ENCODE measurements around the gene PRDM16. TPM values are rescaled to one million over a fixed set of nuclear protein-coding genes. Genes with fewer than 3 reads are reported as not detected.

The PRDM16 gene
- total RNA-seq, 1 donor from 2014 or later: 0.43 TPM

GRCh38 chr1:3364983-3365382 lies 296.0 kb downstream of the PRDM16 start:
- Mint-ChIP-seq H3K4me1 (ENCODE audit: low read depth, unreplicated experiment) (peaks cover 4% of the 10 kb centered on the region), H3K9me3 (ENCODE audit: unreplicated experiment) (peaks cover 1% of the 10 kb centered on the region), H3K27me3 (ENCODE audit: low read depth, unreplicated experiment) (peaks cover 45% of the 10 kb centered on the region), H3K36me3 (ENCODE audit: low read depth, unreplicated experiment) (no peaks in the 10 kb centered on the region), H3K27ac (ENCODE audit: unreplicated experiment) (no peak overlapping the region), H3K4me3 (ENCODE audit: unreplicated experiment) (no peak overlapping the region)
- H4K20me1 ChIP-seq (ENCODE audit: insufficient read depth, low read length): peaks cover 6% of the 10 kb centered on the region
- no peak overlapping the region for H3K4me2 ChIP-seq (ENCODE audit: low read length)
- no peak overlapping the region for H3K9ac ChIP-seq (ENCODE audit: low read length)
- no peak overlapping the region for H2AFZ ChIP-seq (ENCODE audit: low read depth, low read length)
- no peaks in the 10 kb centered on the region for H3K9me3 ChIP-seq (ENCODE audit: insufficient read depth, low read depth, low read length)
- TF ChIP-seq EZH2 (IDR thresholded peaks at IDR 0.05; ENCODE audit: insufficient read depth, low read length): no peak
- TF ChIP-seq CTCF (IDR thresholded peaks at IDR 0.05; ENCODE audit: insufficient read depth, low read depth, low read length): no peak
- no peak overlapping the region for H3K27ac ChIP-seq (ENCODE audit: low read depth, low read length)
- H3K4me1 ChIP-seq (ENCODE audit: insufficient read depth, low read length): peaks cover 34% of the 10 kb centered on the region
- no peak overlapping the region for H3K4me3 ChIP-seq (ENCODE audit: insufficient read depth, low read depth, low read length)
- H3K27me3 ChIP-seq (ENCODE audit: insufficient read depth, low read length): peaks cover 8% of the 10 kb centered on the region
- DNase-seq (ENCODE audit: low read depth) (no peak), FAIRE-seq (no peak)
- no peaks in the 10 kb centered on the region for H3K36me3 ChIP-seq (ENCODE audit: insufficient read depth, low read length)
- no peaks in the 10 kb centered on the region for H3K79me2 ChIP-seq (ENCODE audit: insufficient read depth, low read length)

- peaks cover 5% of the 10 kb centered on the region for H3K4me1 Mint-ChIP-seq (ENCODE audit: low read depth, unreplicated experiment)
- H3K36me3 Mint-ChIP-seq (ENCODE audit: low read depth, unreplicated experiment): no peaks in the 10 kb centered on the region
- H3K4me2 ChIP-seq (ENCODE audit: low read length): no peak overlapping the region
- H4K20me1 ChIP-seq (ENCODE audit: insufficient read depth, low read length): peaks cover 6% of the 10 kb centered on the region
- TF ChIP-seq CTCF (IDR thresholded peaks at IDR 0.05; ENCODE audit: insufficient read depth, low read depth, low read length) (no peak), EZH2 (IDR thresholded peaks at IDR 0.05; ENCODE audit: insufficient read depth, low read length) (no peak)
- DNase-seq (ENCODE audit: low read depth) (no peak), FAIRE-seq (no peak)
- no peak overlapping the region for H3K4me3 Mint-ChIP-seq (ENCODE audit: unreplicated experiment)
- peaks cover 1% of the 10 kb centered on the region for H3K9me3 Mint-ChIP-seq (ENCODE audit: unreplicated experiment)
- no peak overlapping the region for H3K27ac ChIP-seq (ENCODE audit: low read depth, low read length)
- H3K4me1 ChIP-seq (ENCODE audit: insufficient read depth, low read length): peaks cover 39% of the 10 kb centered on the region
- no peaks in the 10 kb centered on the region for H3K9me3 ChIP-seq (ENCODE audit: insufficient read depth, low read depth, low read length)
- H3K4me3 ChIP-seq (ENCODE audit: insufficient read depth, low read depth, low read length): no peak overlapping the region
- H3K9ac ChIP-seq (ENCODE audit: low read length): no peak overlapping the region
- H2AFZ ChIP-seq (ENCODE audit: low read depth, low read length): no peak overlapping the region
- no peak overlapping the region for H3K27ac Mint-ChIP-seq (ENCODE audit: unreplicated experiment)
- H3K27me3 ChIP-seq (ENCODE audit: insufficient read depth, low read length): peaks cover 6% of the 10 kb centered on the region
- no peaks in the 10 kb centered on the region for H3K79me2 ChIP-seq (ENCODE audit: insufficient read depth, low read length)
- peaks cover 39% of the 10 kb centered on the region for H3K27me3 Mint-ChIP-seq (ENCODE audit: low read depth, unreplicated experiment)
- H3K36me3 ChIP-seq (ENCODE audit: insufficient read depth, low read length): no peaks in the 10 kb centered on the region
Observed at GRCh38 chr1:3365523-3366125, 296.6 kb downstream of the PRDM16 start.

All from astrocyte (in vitro differentiated cells and primary cell).